Activated naive CD8-positive, alpha-beta T cell treated with anti-CD3 and anti-CD28 coated beads for 36 hours (primary cell): ENCODE measurements around the gene GLS2. TPM values are rescaled to one million over a fixed set of nuclear protein-coding genes. Genes with fewer than 3 reads are reported as not detected.
"Not testable (repeated sequence)": the region's sequence is repeated elsewhere in the genome, so short reads cannot be mapped to it uniquely, and the experiment has no call there.

ENCODE experiments used
- DNase-seq: peaks from one replicate; pipeline ENCODE4 v3.0.0; 2021
- H3K27ac Mint-ChIP-seq: one replicate; pipeline ENCODE4 v1.8.0; 2022; ENCODE audit warnings: mild to moderate bottlenecking, moderate library complexity, mixed read lengths
- H3K27me3 Mint-ChIP-seq: one replicate; pipeline ENCODE4 v1.8.0; 2022; ENCODE audit warnings: mild to moderate bottlenecking, mixed read lengths
- H3K36me3 Mint-ChIP-seq: one replicate; pipeline ENCODE4 v1.8.0; 2021; ENCODE audit warnings: mild to moderate bottlenecking, mixed read lengths
- H3K4me1 Mint-ChIP-seq: one replicate; pipeline ENCODE4 v1.8.0; 2021; ENCODE audit warnings: mixed read lengths
- H3K4me3 Mint-ChIP-seq: one replicate; pipeline ENCODE4 v1.8.0; 2022; ENCODE audit warnings: mild to moderate bottlenecking, moderate library complexity, mixed read lengths
- H3K9me3 Mint-ChIP-seq: one replicate; pipeline ENCODE4 v1.8.0; 2022; ENCODE audit warnings: mixed read lengths
- total RNA-seq, 2 experiments: library from RNA; stranded (reverse); gene quantifications; one replicate each; pipeline ENCODE4 v1.2.3, GENCODE V29; 2021

The GLS2 gene
- total RNA-seq, 2 experiments from 2014 or later = 4.7 to 5.4 TPM

GRCh38 chr12:56469007-56469930 is 18.7 kb downstream of the GLS2 start:
- Mint-ChIP-seq H3K27me3 (no peaks in the 10 kb centered on the region), H3K9me3 (no peaks in the 10 kb centered on the region), H3K27ac (peak overlapping the region; percentile 97), H3K4me3 (peak overlapping the region; percentile 95), H3K4me1 (peaks cover 33% of the 10 kb centered on the region), H3K36me3 (peaks cover 29% of the 10 kb centered on the region)
- DNase-seq = peak; percentile 11

GRCh38 chr12:56468216-56469006 is 19.6 kb downstream of the GLS2 start, which contains the start of gene SPRYD4:
TSS of gene SPRYD4 (plus strand) at chr12:56468578. CDS start at chr12:56468592, 14 bp downstream.
- H3K27me3 Mint-ChIP-seq = no peaks in the 10 kb centered on the region
- peaks cover 33% of the 10 kb centered on the region for H3K4me1 Mint-ChIP-seq
- H3K27ac Mint-ChIP-seq = peak within 1 kb of the TSS; percentile 97
- H3K36me3 Mint-ChIP-seq = peaks cover 26% of the 10 kb centered on the region
- no peaks in the 10 kb centered on the region for H3K9me3 Mint-ChIP-seq
- DNase-seq = peak; percentile 97
- H3K4me3 Mint-ChIP-seq = peak within 1 kb of the TSS; percentile 95

- H3K9me3 Mint-ChIP-seq = no peaks in the 10 kb centered on the region
- no peak overlapping the region for H3K27ac Mint-ChIP-seq
- H3K27me3 Mint-ChIP-seq = no peaks in the 10 kb centered on the region
- H3K4me1 Mint-ChIP-seq = peaks cover 9% of the 10 kb centered on the region
- no peak overlapping the region for H3K4me3 Mint-ChIP-seq
- no peak for DNase-seq
- no peaks in the 10 kb centered on the region for H3K36me3 Mint-ChIP-seq
Measured at GRCh38 chr12:56462565-56462964, 25.4 kb downstream of the GLS2 start.

GRCh38 chr12:56461235-56462159 is 26.5 kb downstream of the GLS2 start:
- Mint-ChIP-seq H3K36me3 (no peaks in the 10 kb centered on the region), H3K27me3 (no peaks in the 10 kb centered on the region), H3K4me3 (no peak overlapping the region), H3K4me1 (peaks cover 6% of the 10 kb centered on the region), H3K9me3 (no peaks in the 10 kb centered on the region), H3K27ac (no peak overlapping the region)
- no peak for DNase-seq

- Mint-ChIP-seq H3K9me3 (no peaks in the 10 kb centered on the region), H3K4me3 (no peak overlapping the region), H3K36me3 (no peaks in the 10 kb centered on the region), H3K4me1 (no peaks in the 10 kb centered on the region), H3K27me3 (no peaks in the 10 kb centered on the region), H3K27ac (no peak overlapping the region)
- no peak for DNase-seq
Measured at GRCh38 chr12:56457817-56458216, 30.1 kb downstream of the GLS2 start.

- no peaks in the 10 kb centered on the region for H3K36me3 Mint-ChIP-seq
- H3K27me3 Mint-ChIP-seq = no peaks in the 10 kb centered on the region
- H3K4me1 Mint-ChIP-seq = peaks cover 5% of the 10 kb centered on the region
- no peaks in the 10 kb centered on the region for H3K9me3 Mint-ChIP-seq
- no peak for DNase-seq
- H3K4me3 Mint-ChIP-seq = no peak within 1 kb of the TSS
- H3K27ac Mint-ChIP-seq = no peak within 1 kb of the TSS
Measured at GRCh38 chr12:56454557-56454956, 33.4 kb downstream of the GLS2 start, which contains the start of gene MIP. TSS of gene MIP (minus strand) at chr12:56454657. CDS start at chr12:56454613, 44 bp downstream.

GRCh38 chr12:56451147-56451546 is 36.8 kb downstream of the GLS2 start:
- Mint-ChIP-seq H3K27ac (no peak overlapping the region), H3K9me3 (no peaks in the 10 kb centered on the region), H3K27me3 (no peaks in the 10 kb centered on the region), H3K4me1 (peaks cover 15% of the 10 kb centered on the region), H3K4me3 (no peak overlapping the region), H3K36me3 (peaks cover 14% of the 10 kb centered on the region)
- DNase-seq = no peak

GRCh38 chr12:56450241-56450640 is 37.7 kb downstream of the GLS2 start:
- peaks cover 14% of the 10 kb centered on the region for H3K36me3 Mint-ChIP-seq
- no peak overlapping the region for H3K4me3 Mint-ChIP-seq
- H3K4me1 Mint-ChIP-seq = peaks cover 15% of the 10 kb centered on the region
- H3K9me3 Mint-ChIP-seq = no peaks in the 10 kb centered on the region
- no peak overlapping the region for H3K27ac Mint-ChIP-seq
- DNase-seq = no peak
- H3K27me3 Mint-ChIP-seq = no peaks in the 10 kb centered on the region

GRCh38 chr12:56449622-56449984 is 38.4 kb downstream of the GLS2 start:
- no peak for DNase-seq
- Mint-ChIP-seq H3K27ac (peak overlapping the region; percentile 93), H3K36me3 (peaks cover 18% of the 10 kb centered on the region), H3K4me1 (peaks cover 15% of the 10 kb centered on the region), H3K27me3 (no peaks in the 10 kb centered on the region), H3K9me3 (no peaks in the 10 kb centered on the region), H3K4me3 (peak overlapping the region; percentile 91)

- peak within 1 kb of the TSS; percentile 93 for H3K27ac Mint-ChIP-seq
- H3K4me1 Mint-ChIP-seq = peaks cover 15% of the 10 kb centered on the region
- peak within 1 kb of the TSS; percentile 91 for H3K4me3 Mint-ChIP-seq
Measured at GRCh38 chr12:56448860-56449621, 38.9 kb downstream of the GLS2 start, which contains the start of gene TIMELESS. TSS of gene TIMELESS (minus strand) at chr12:56449426. CDS start at chr12:56434170, 15,256 bp downstream.

GRCh38 chr12:56443208-56443607 is 44.8 kb downstream of the GLS2 start:
- not testable (repeated sequence) for H3K27ac Mint-ChIP-seq, H3K4me3 Mint-ChIP-seq, H3K9me3 Mint-ChIP-seq

More at GRCh38 chr12:56448860-56449621, 38.9 kb downstream of the GLS2 start, which contains the start of gene TIMELESS:
- H3K36me3 Mint-ChIP-seq = peaks cover 23% of the 10 kb centered on the region
- no peaks in the 10 kb centered on the region for H3K27me3 Mint-ChIP-seq
- peaks cover 4% of the 10 kb centered on the region for H3K9me3 Mint-ChIP-seq
- peak; percentile 90 for DNase-seq

GRCh38 chr12:56437430-56438176 is 50.4 kb downstream of the GLS2 start:
- Mint-ChIP-seq H3K27me3 (no peaks in the 10 kb centered on the region), H3K27ac (no peak overlapping the region), H3K36me3 (peaks cover 6% of the 10 kb centered on the region), H3K4me1 (peaks cover 3% of the 10 kb centered on the region), H3K9me3 (no peaks in the 10 kb centered on the region), H3K4me3 (no peak overlapping the region)
- no peak for DNase-seq

More at GRCh38 chr12:56443208-56443607, 44.8 kb downstream of the GLS2 start:
- DNase-seq, H3K27me3 Mint-ChIP-seq: not testable (repeated sequence)
- peaks cover 29% of the 10 kb centered on the region for H3K36me3 Mint-ChIP-seq
- H3K4me1 Mint-ChIP-seq = peaks cover 10% of the 10 kb centered on the region

GRCh38 chr12:56434828-56435227 is 53.1 kb downstream of the GLS2 start:
- no peak for DNase-seq
- Mint-ChIP-seq H3K4me3 (no peak overlapping the region), H3K36me3 (peaks cover 14% of the 10 kb centered on the region), H3K4me1 (no peaks in the 10 kb centered on the region), H3K9me3 (no peaks in the 10 kb centered on the region), H3K27ac (no peak overlapping the region), H3K27me3 (no peaks in the 10 kb centered on the region)
